ENCODE data around the gene TNRC18. TPM values are rescaled to one million over a fixed set of nuclear protein-coding genes. Genes with fewer than 3 reads are reported as not detected.

Gene TNRC18
- total RNA-seq, 1 experiment from 2014 or later: 37.7 TPM

DNA sequence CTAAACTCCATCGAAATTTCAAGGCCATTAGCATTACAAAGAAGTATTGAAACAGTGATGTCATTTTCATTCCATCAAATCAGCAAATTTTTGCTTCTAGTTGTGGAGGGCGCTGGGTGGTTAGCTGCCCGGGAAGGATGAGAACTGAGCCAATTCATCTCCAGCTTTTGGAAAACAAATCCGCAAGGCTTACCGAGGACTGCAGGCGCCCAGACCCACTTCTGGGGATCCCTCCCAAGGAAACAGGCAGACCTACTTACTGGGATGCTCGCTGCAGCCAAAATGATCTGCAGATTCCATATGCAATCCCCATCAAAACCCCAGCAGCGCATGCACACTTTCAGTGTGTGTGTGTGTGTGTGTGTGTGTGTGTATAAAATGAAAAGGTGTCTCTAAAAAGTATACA is 19.2 kb downstream of the TNRC18 start:
- no peak for DNase-seq (ENCODE audit: low read depth)

- DNase-seq (ENCODE audit: low read depth): no peak
These were observed 20.2 kb downstream of the TNRC18 start for GRCh38 chr7:5403442-5403841.

DNA sequence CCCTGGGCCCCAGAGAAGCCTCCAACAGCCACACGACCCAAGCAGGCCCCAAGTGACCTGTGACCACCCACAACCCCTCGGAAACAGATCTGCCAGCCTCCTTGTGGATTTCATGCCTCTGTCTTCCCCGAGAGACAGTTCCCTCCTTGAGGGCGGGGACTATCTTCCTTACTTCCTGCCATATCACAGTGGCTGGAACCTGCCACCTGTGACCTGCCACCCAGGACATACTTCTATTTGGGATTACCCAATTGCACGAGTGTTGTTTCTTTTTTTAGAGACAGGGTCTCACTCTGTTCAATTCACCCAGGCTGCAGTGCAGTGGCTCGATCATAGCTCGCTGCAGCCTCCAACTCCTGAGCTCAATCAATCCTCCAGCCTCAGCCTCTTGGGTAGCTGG is 25.9 kb downstream of the TNRC18 start:
- peak; percentile 15 for DNase-seq (ENCODE audit: low read depth)

DNA sequence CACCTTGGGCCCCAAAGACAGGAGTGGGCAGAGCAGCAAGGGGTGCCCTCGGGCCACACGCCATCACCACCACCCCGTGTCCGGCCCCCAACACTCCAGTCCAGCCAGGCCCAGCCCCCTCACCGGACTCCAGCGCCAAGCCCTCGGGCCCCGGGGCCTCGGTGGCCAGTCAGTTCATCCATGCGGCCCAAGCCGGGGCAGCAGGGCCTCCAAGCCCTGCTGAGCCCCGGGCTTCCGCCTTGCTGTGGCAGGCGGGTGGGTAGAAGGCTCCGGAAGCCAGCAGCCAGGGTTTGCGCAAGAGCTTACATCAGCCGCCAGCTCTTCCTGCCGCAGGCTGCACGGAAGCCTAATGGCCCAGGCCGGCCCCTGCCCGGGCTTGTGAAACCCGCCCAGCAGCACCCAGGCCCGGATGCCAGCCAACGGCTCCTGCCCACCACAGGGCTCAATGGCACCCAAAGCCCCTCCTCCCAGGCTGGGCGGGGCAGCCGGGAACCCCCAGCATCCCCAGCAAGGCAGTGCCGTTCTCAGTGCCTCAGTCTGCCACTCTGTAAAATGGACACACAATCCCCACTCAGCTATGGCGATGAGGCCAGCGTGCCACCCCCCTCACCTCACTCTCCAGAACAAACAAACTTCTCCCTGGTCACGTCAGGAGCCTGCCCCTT is 26.5 kb downstream of the TNRC18 start:
- DNase-seq (ENCODE audit: low read depth): peak; percentile 96

DNA sequence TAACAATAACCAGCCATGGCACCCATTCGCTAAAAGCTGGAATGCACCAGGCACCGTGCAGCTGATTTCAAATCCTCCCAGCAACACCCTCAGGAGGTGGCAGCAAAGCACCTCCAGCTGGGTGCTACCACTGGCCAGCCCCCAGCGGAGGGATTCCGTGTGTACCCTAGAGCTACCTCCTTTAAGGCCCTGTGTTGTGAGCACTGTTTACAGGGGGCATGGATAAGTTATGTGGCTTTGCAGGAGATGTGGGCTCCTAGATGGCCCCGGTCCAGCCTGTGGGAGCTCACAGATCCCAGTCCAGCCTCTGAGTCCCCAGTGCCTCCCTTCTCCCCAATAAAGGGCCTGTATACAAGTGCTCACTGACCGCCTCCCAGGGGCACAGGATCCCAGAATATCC is 27.1 kb downstream of the TNRC18 start:
- DNase-seq (ENCODE audit: low read depth): peak; percentile 76

DNA sequence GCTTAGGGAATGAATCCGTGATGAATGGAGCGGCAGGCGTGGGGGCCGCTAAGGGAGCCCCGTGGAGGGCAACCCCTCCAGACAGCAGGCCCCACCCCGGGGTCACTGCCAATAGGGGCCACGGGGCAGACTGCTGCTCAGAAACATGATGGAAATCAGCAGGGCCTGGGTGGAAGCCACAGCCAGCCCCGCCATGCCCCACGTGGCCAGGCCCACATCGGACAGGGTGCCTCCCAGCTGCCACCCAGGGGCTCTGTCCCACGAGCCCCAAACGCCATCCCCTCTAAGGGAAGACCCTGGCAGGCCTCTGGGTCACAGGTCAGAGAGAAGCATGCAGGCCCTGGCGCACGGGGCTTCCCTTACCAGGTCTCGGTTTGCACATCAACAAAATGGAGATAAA is 28.4 kb downstream of the TNRC18 start:
- DNase-seq (ENCODE audit: low read depth): no peak

GRCh38 chr7:5394264-5395105 is 29.1 kb downstream of the TNRC18 start:
- no peak for DNase-seq (ENCODE audit: low read depth)

- no peak for DNase-seq (ENCODE audit: low read depth)
These were observed 29.9 kb downstream of the TNRC18 start for GRCh38 chr7:5393748-5394147.

DNA sequence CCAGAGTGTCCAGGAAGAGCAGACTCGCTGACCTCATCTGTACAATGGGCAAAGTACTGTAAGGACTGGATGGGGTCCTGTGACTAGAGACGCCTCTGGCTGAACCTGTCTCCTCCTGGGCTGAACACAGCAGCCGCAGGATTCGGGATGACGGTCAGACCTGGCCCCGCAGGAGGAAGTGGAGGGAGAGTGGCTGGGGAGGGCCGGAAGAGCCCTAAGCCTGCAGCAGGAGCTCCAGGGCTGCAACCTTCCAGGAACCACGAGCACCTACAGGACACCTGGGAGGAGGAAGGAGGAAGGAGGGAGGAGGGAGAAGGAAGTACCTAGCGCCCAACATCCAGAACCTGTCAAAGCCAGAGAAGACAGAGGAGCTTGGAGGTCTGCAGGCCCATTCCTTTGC is 30.3 kb downstream of the TNRC18 start:
- DNase-seq (ENCODE audit: low read depth): no peak

DNA sequence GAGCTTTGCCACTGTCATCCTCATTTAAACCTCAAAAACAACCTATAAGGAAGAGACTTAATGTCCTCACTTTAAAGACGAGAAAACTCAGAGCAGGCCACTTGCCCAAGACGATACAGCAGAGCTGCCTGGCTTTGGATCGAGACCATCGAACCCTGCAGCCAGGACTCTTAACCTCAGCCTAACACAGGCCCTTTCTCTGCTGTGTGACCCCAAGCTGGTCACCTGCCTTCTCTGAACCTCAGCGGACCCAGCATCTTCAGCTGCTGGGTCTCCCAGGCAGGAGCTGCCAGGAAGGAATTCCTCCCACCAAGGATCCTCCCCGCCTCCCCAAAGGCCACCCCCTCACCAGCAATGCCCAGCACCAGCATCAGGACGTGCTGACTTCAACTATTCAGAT is 32.7 kb downstream of the TNRC18 start:
- DNase-seq (ENCODE audit: low read depth): no peak

DNA sequence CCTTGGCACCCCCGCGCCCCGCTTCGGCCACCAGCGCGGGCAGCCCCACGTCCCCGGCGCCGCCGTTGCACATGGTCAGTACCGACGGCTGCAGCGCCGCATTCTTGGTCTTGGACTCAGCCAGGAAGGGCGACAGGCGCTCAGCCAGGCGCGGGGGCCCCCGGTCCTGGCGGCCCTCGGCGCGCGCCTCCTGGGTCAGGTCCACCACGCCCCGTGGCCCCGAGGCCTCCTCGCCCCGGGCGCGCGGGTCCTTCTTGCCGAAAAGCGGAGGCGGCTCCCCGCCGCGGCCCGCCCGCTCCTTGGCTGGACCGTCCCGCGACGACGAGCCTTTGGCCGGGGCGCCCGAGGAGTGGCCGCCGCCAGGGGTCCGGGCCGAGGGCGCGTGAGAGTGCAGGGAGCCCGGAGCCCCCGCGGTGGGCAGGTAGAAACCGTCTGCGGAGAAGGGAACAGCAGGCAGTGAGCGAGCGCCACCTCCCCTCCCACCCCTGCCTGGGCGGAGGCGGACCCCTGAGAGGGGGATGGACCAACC is 34.7 kb downstream of the TNRC18 start:
- no peak for DNase-seq (ENCODE audit: low read depth)

- no peak for DNase-seq (ENCODE audit: low read depth)
These were observed 35.2 kb downstream of the TNRC18 start for GRCh38 chr7:5388273-5388901.

GRCh38 chr7:5387711-5388245 is 35.9 kb downstream of the TNRC18 start:
- no peak for DNase-seq (ENCODE audit: low read depth)

- no peak for DNase-seq (ENCODE audit: low read depth)
These were observed 39.0 kb downstream of the TNRC18 start for GRCh38 chr7:5384618-5385017.

DNA sequence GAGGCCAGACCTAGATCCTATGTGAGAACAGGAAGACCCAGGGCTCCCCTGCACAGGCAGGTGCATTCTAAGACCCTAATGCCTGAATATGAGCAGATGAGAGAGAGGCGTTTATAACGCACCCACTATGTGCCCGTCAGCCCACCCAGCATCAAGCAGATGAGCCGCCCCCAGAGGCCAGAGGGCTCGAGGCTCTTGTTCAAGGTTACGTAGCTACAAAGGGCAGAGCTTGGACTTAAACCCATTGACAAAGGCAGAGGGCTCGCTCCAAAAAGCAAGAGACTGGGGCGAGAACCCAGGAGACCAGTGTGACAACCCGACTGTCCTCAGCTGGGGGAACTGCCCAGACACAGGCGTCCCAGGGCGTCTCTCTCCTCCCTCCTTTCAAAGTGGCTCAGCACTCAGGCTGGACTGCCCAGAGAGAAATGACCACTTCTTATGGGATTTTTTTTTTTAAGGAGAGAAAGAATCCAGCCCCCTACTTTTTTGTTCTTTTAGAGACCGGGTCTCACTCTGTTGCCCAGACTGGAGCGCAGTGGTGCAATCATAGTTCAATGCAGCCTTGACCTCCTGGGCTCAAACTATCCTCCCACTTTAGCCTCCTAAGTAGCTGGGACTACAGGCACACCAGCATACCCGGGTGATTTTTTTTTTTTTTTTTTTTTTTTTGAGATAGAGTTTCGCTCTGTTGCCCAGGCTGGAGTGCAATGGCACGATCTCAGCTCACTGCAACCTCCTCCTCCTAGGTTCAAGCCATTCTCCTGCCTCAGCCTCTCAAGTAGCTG is 40.1 kb downstream of the TNRC18 start:
- no peak for DNase-seq (ENCODE audit: low read depth)

GRCh38 chr7:5382281-5382892 is 41.2 kb downstream of the TNRC18 start:
- no peak for DNase-seq (ENCODE audit: low read depth)

GRCh38 chr7:5381071-5381772 is 42.4 kb downstream of the TNRC18 start:
- DNase-seq (ENCODE audit: low read depth): no peak

DNA sequence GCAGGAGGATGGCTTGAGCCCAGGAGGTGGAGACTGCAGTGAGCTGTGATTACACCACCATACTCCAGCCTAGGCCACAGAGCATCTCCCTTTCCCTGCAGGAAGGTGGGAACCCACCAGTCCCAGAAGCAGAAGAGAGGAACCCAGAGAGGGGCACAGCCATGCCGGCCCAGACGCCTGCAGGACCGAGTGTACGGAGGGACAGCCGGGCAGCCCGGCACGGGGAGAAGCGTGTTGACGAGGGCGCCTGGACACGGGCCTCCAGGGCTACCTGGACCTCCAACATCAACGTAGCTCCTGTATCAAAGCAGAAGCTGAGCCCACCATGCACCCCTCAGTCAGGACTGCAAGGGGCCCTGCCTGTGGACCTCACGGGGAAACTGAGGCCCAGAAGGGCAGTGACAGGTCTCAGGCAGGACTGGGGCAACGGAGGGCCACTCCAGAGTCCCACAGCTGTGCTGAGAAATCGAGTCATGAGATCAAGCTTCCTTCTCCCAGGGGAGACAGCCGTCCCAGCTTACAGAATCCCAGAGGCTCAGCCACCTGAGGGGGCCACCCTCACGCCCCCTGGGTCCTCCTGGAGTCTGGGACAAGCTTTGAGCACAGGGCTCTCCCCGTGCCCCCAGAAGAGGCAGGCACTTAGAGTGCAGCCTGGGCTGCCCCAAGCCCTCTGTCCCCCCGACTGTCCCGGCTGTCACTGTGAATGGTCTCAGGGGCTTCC is 43.1 kb downstream of the TNRC18 start:
- no peak for DNase-seq (ENCODE audit: low read depth)

GRCh38 chr7:5379546-5379945 is 44.1 kb downstream of the TNRC18 start:
- DNase-seq (ENCODE audit: low read depth): no peak

DNA sequence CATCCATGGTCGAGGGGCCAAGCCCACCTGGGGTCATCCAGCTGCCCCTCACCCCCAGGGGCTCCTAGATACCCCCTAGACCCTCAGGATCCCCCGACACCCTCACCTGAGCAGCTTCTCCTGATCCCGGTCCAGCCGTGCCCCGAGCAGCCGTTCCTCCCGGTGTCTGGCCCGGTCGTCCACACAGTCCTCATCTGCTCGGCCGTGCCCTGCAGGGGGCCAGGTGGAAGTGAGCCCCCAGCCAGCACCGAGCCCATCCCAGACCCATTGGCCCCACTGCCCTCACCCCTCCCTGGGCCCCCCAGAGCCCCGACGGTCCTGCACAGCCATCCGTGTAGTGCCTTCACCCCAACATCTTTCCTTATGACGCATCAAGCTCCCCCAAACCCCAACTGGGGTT is 45.8 kb downstream of the TNRC18 start:
- DNase-seq (ENCODE audit: low read depth): no peak

Data from LHCN-M2 (cell line).